SK-N-SH (cell line): Measurements from ENCODE around the gene RPL37A. TPM values are rescaled to one million over a fixed set of nuclear protein-coding genes. Genes with fewer than 3 reads are reported as not detected.

Experiments
- CTCF ChIA-PET: fragments of 300-600, 350-600 bp; formaldehyde crosslinking; extraction: SDS; loops from one replicate; lab custom pipeline; 2021; lab: Yijun Ruan, JAX
- POLR2A ChIA-PET: fragments of 350-600 bp; sonication (Branson Sonifier 250); formaldehyde crosslinking; extraction: SDS; loops from one replicate; lab custom pipeline; 2020; ENCODE audit warnings: antibody characterized with exemption, inconsistent platforms; lab: Yijun Ruan, JAX
- DNase-seq: peaks from one replicate; pipeline ENCODE4 v3.0.0; 2012
- H2AFZ ChIP-seq: fragments of 200-600 bp; sonication (generic); 2 replicates; pipeline ENCODE4 v1.8.1; 2016; ENCODE audit warnings: antibody characterized with exemption, mild to moderate bottlenecking, low read depth
- H3F3A ChIP-seq: fragments of 200-600 bp; sonication (generic); replicated peaks from 2 replicates; pipeline ENCODE3; 2016; ENCODE audit warnings: antibody characterized with exemption, mild to moderate bottlenecking; ENCODE audit not compliant: insufficient read depth
- H3K27ac ChIP-seq, 2 experiments: fragments of 200-500 bp in 1 of 2; fragments of 200-600 bp in 1 of 2; sonication (Bioruptor generic) in 1 of 2; sonication (generic), shearing (Covaris generic) in 1 of 2; 2 replicates each; pipeline versions ENCODE4 v1.5.1 to v1.6.1; 2014 to 2016; ENCODE audit warnings: low read depth in 2 of 2, inconsistent platforms in 1 of 2, low read length in 1 of 2, mild to moderate bottlenecking in 1 of 2, mixed read lengths in 1 of 2
- H3K27me3 ChIP-seq: fragments of 200-600 bp; sonication (generic), shearing (Covaris generic); 2 replicates; pipeline ENCODE4 v1.6.1; 2016; ENCODE audit warnings: mixed run types; ENCODE audit not compliant: insufficient read depth
- H3K36me3 ChIP-seq, 2 experiments: fragments of 200-500 bp in 1 of 2; fragments of 200-600 bp in 1 of 2; sonication (Bioruptor generic) in 1 of 2; sonication (generic) in 1 of 2; replicated peaks in 1 of 2; 2 replicates each; pipeline versions ENCODE3 to v1.5.1; 2014 to 2016; ENCODE audit warnings: low read length in 1 of 2, mild to moderate bottlenecking in 1 of 2; ENCODE audit not compliant: insufficient read depth in 2 of 2, control insufficient read depth in 1 of 2
- H3K4me1 ChIP-seq, 2 experiments: fragments of 200-500 bp in 1 of 2; fragments of 200-600 bp in 1 of 2; sonication (Bioruptor generic) in 1 of 2; sonication (generic), shearing (Covaris generic) in 1 of 2; 2 replicates each; pipeline versions ENCODE4 v1.5.1 to v1.6.1; 2014 to 2016; ENCODE audit warnings: low read depth in 1 of 2, low read length in 1 of 2, mixed run types in 1 of 2; ENCODE audit not compliant: insufficient read depth in 2 of 2, control insufficient read depth in 1 of 2
- H3K4me2 ChIP-seq: fragments of 200-600 bp; sonication (generic), shearing (Covaris generic); 2 replicates; pipeline ENCODE4 v1.6.1; 2017; ENCODE audit warnings: mixed run types
- H3K4me3 ChIP-seq, 2 experiments: fragments of 200-500 bp in 1 of 2; fragments of 200-600 bp in 1 of 2; sonication (Bioruptor generic) in 1 of 2; sonication (generic), shearing (Covaris generic) in 1 of 2; 2 replicates each; pipeline versions ENCODE4 v1.5.1 to v1.8.1; 2014 to 2016; ENCODE audit warnings: low read depth in 2 of 2, inconsistent platforms in 1 of 2, low read length in 1 of 2, mild to moderate bottlenecking in 1 of 2, mixed read lengths in 1 of 2, moderate library complexity in 1 of 2
- H3K79me2 ChIP-seq: fragments of 200-600 bp; sonication (generic); 2 replicates; pipeline ENCODE4 v1.8.1; 2017; ENCODE audit warnings: mild to moderate bottlenecking; ENCODE audit not compliant: insufficient read depth
- H3K9ac ChIP-seq: fragments of 200-600 bp; sonication (generic); 2 replicates; pipeline ENCODE4 v1.6.1; 2017; ENCODE audit warnings: mixed run types
- H3K9me2 ChIP-seq: fragments of 200-600 bp; sonication (generic); 2 replicates; pipeline ENCODE4 v1.6.1; 2017; ENCODE audit warnings: mixed run types
- H3K9me3 ChIP-seq: fragments of 200-600 bp; sonication (generic); 2 replicates; pipeline ENCODE4 v1.6.1; 2017; ENCODE audit warnings: mixed run types, mild to moderate bottlenecking, moderate library complexity
- H4K20me1 ChIP-seq: fragments of 200-600 bp; sonication (generic); 2 replicates; pipeline ENCODE4 v1.6.1; 2017; ENCODE audit warnings: mild to moderate bottlenecking, mixed run types; ENCODE audit not compliant: insufficient read depth
- CTCF ChIP-seq: fragments of 200-600 bp; sonication (generic); IDR thresholded peaks from 2 replicates; pipeline ENCODE4 v1.6.1; 2017; ENCODE audit warnings: antibody characterized with exemption, mild to moderate bottlenecking, moderate library complexity
- ELF1 ChIP-seq: IDR thresholded peaks from 2 replicates; pipeline ENCODE4 v1.4.0; 2012
- EP300 ChIP-seq, 2 experiments: IDR thresholded peaks; 2 replicates each; pipeline versions ENCODE4 v1.4.0 to v1.6.1; 2012; ENCODE audit warnings: borderline replicate concordance in 1 of 2, low read depth in 1 of 2, low read length in 1 of 2
- FOXJ3 ChIP-seq: sonication (generic); formaldehyde crosslinking; IDR thresholded peaks from 2 replicates; pipeline ENCODE4 v1.5.1; 2020; ENCODE audit warnings: mild to moderate bottlenecking, missing genetic modification reagents
- GATA2 ChIP-seq: sonication (generic); formaldehyde crosslinking; IDR thresholded peaks from 2 replicates; pipeline ENCODE4 v1.5.0; 2020; ENCODE audit warnings: mild to moderate bottlenecking, missing genetic modification reagents
- JUND ChIP-seq: IDR thresholded peaks from 2 replicates; pipeline ENCODE4 v1.4.0; 2012
- MAX ChIP-seq: IDR thresholded peaks from 2 replicates; pipeline ENCODE4 v1.4.0; 2012; ENCODE audit warnings: low read depth
- NFIC ChIP-seq: IDR thresholded peaks from 2 replicates; pipeline ENCODE4 v1.4.0; 2012; ENCODE audit warnings: borderline replicate concordance
- PBX3 ChIP-seq: IDR thresholded peaks from 2 replicates; pipeline ENCODE4; 2012
- RAD21 ChIP-seq: IDR thresholded peaks from 2 replicates; pipeline ENCODE4 v1.6.1; 2012; ENCODE audit warnings: mild to moderate bottlenecking, low read length
- SMC3 ChIP-seq: IDR thresholded peaks from 2 replicates; pipeline ENCODE4 v1.6.1; 2012; ENCODE audit warnings: low read depth, low read length, improper control_type of control experiment
- TCF12 ChIP-seq: IDR thresholded peaks from 2 replicates; pipeline ENCODE4 v1.4.0; 2012
- USF1 ChIP-seq: IDR thresholded peaks from 2 replicates; pipeline ENCODE4 v1.4.0; 2012; ENCODE audit warnings: low read depth, borderline replicate concordance
- USF2 ChIP-seq: fragments of 150-350 bp; IDR thresholded peaks from 2 replicates; pipeline ENCODE4 v1.6.1; 2017; ENCODE audit warnings: antibody characterized with exemption, low read length, low read depth, borderline replicate concordance
- YY1 ChIP-seq: IDR thresholded peaks from 2 replicates; pipeline ENCODE4 v1.4.0; 2012; ENCODE audit warnings: low read depth, mild to moderate bottlenecking
- ZBTB33 ChIP-seq: IDR thresholded peaks from 2 replicates; pipeline ENCODE4 v1.4.0; 2012; ENCODE audit warnings: low read depth, borderline replicate concordance
- WGBS: methylation state at CpG from one replicate; pipeline ENCODE4 v1.1.6; 2017; ENCODE audit warnings: low lambda C conversion rate; 5-methylcytosine and 5-hydroxymethylcytosine counted together
- polyA plus RNA-seq, 3 experiments: library from polyadenylated mRNA; depleted of rRNA; stranded (reverse); fragments of >200 nt; gene quantifications; 2 replicates each; pipeline ENCODE4 v1.2.3, GENCODE V29; 2012

RPL37A gene
- polyA plus RNA-seq, 1 of the 3 experiments (the other 2 are of a cell fraction): 2,018 TPM

- peaks cover 84% of the 10 kb centered on the region for H3F3A ChIP-seq
- H3K9ac ChIP-seq: no peak overlapping the region
- H3K36me3 ChIP-seq: peaks cover 54 to 67% of the 10 kb centered on the region in 2 experiments
- no peaks in the 10 kb centered on the region for H3K9me3 ChIP-seq
- no peak overlapping the region for H2AFZ ChIP-seq
- H3K4me2 ChIP-seq: no peak overlapping the region
- H3K79me2 ChIP-seq: peaks cover 45% of the 10 kb centered on the region
- no peak overlapping the region for H3K4me3 ChIP-seq
- H4K20me1 ChIP-seq: peaks cover 43% of the 10 kb centered on the region
- ChIA-PET POLR2A (interaction anchor here (0.9 to 1.7 kb wide), 2 partner anchors 26 to 190 kb away, joined by 3 to 4 read pairs; no protein-coding TSS in a partner anchor), CTCF (interaction anchor here (1.0 to 2.9 kb wide), 4 partner anchors 12 to 1209 kb away, joined by 3 to 12 read pairs (median 6); no protein-coding TSS in a partner anchor)
- no peaks in the 10 kb centered on the region for H3K9me2 ChIP-seq
- no peak for TF ChIP-seq NFIC
- no peak for TF ChIP-seq MAX
- no peak for TF ChIP-seq TCF12
- TF ChIP-seq EP300 (IDR thresholded peaks at IDR 0.05; ENCODE audit: borderline replicate concordance in 1 of 2, low read depth in 1 of 2, low read length in 1 of 2): no peak
- TF ChIP-seq USF2: no peak
- no peak for TF ChIP-seq GATA2
- no peak for TF ChIP-seq ZBTB33
- TF ChIP-seq CTCF: no peak
- TF ChIP-seq PBX3: no peak
- TF ChIP-seq USF1: no peak
- TF ChIP-seq FOXJ3 (CRISPR knock-in tag): no peak
- no peak for TF ChIP-seq YY1
- no peak for TF ChIP-seq RAD21
- TF ChIP-seq ELF1: no peak
- TF ChIP-seq JUND: no peak
- no peak for TF ChIP-seq SMC3
- no peak overlapping the region for H3K27ac ChIP-seq
- DNase-seq: no peak
- WGBS: 93% methylated on average over 1 of the region's 1 CpG
- H3K4me1 ChIP-seq: peaks cover 19 to 21% of the 10 kb centered on the region in 2 experiments
- no peaks in the 10 kb centered on the region for H3K27me3 ChIP-seq
Observed at GRCh38 chr2:216504376-216504762, 5.7 kb downstream of the RPL37A start.
